Lower leg skin (tissue), 3 donors: ENCODE data around the gene G6PC2.

Experiments used
- POLR2A ChIP-seq, 2 donors: fragments of 450-650 bp; IDR thresholded peaks; one replicate each; pipeline ENCODE4 v1.6.1; 2016 to 2017; ENCODE audit warnings: antibody characterized with exemption in 2 of 2, mild to moderate bottlenecking in 1 of 2, moderate library complexity in 1 of 2
- TF ChIP-seq, protein P1 (sequence below), 3 donors: fragments of 450-650 bp; IDR thresholded peaks; one replicate each; pipeline ENCODE4 v1.5.1; 2016; ENCODE audit warnings: antibody characterized with exemption in 3 of 3, mild to moderate bottlenecking in 3 of 3, moderate library complexity in 2 of 3

DNA sequence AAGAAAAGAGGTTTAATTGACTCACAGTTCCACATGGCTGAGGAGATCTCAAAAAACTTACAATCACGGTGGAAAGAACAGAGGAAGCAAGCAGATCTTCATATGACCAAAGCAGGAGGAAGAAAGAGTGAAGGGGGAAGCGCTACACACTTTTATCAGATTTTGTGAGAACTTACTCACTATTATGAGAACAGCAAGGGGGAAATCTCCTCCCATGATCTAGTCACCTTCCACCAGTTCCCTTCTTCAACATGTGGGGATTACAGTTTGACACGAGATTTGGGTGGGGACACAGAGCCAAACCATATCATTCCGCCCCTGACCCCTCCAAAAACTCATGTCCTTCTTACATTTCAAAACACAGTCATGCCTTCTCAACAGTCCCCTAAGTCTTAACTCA is 54.2 kb downstream of the G6PC2 start:
- TF ChIP-seq, protein P1, sequence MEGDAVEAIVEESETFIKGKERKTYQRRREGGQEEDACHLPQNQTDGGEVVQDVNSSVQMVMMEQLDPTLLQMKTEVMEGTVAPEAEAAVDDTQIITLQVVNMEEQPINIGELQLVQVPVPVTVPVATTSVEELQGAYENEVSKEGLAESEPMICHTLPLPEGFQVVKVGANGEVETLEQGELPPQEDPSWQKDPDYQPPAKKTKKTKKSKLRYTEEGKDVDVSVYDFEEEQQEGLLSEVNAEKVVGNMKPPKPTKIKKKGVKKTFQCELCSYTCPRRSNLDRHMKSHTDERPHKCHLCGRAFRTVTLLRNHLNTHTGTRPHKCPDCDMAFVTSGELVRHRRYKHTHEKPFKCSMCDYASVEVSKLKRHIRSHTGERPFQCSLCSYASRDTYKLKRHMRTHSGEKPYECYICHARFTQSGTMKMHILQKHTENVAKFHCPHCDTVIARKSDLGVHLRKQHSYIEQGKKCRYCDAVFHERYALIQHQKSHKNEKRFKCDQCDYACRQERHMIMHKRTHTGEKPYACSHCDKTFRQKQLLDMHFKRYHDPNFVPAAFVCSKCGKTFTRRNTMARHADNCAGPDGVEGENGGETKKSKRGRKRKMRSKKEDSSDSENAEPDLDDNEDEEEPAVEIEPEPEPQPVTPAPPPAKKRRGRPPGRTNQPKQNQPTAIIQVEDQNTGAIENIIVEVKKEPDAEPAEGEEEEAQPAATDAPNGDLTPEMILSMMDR (IDR thresholded peaks at IDR 0.05) = no peak
- TF ChIP-seq POLR2A (IDR thresholded peaks at IDR 0.05) = no peak
